ENCODE measurements around the gene CHD9.
"Not testable (repeated sequence)": the region's sequence is repeated elsewhere in the genome, so short reads cannot be mapped to it uniquely, and the experiment has no call there.

Gene CHD9

GRCh38 chr16:53131363-53132071 is 76.7 kb downstream of the CHD9 start:
- DNase-seq (ENCODE audit: low read depth in 2 of 2): peak; percentile 42 to 49

GRCh38 chr16:53132406-53132805 is 77.6 kb downstream of the CHD9 start:
- DNase-seq (ENCODE audit: low read depth in 2 of 2): no peak

GRCh38 chr16:53135329-53135728 is 80.5 kb downstream of the CHD9 start:
- DNase-seq (ENCODE audit: low read depth in 2 of 2): no peak

- no peak for DNase-seq (ENCODE audit: low read depth in 2 of 2)
Observed at GRCh38 chr16:53142823-53143568, 88.2 kb downstream of the CHD9 start.

GRCh38 chr16:53147500-53148065 is 92.8 kb downstream of the CHD9 start:
- no peak for DNase-seq (ENCODE audit: low read depth in 2 of 2)

- DNase-seq (ENCODE audit: low read depth in 2 of 2): no peak
Observed at GRCh38 chr16:53150769-53151168, 96.0 kb downstream of the CHD9 start.

GRCh38 chr16:53152329-53152728 is 97.5 kb downstream of the CHD9 start:
- no peak for DNase-seq (ENCODE audit: low read depth in 2 of 2)

GRCh38 chr16:53153130-53153529 is 98.3 kb downstream of the CHD9 start:
- no peak for DNase-seq (ENCODE audit: low read depth in 2 of 2)

- no peak for DNase-seq (ENCODE audit: low read depth in 2 of 2)
Observed at GRCh38 chr16:53154513-53154912, 99.7 kb downstream of the CHD9 start.

- no peak for DNase-seq (ENCODE audit: low read depth in 2 of 2)
Observed at GRCh38 chr16:53156516-53156915, 101.7 kb downstream of the CHD9 start.

- peak in 1 of 2 donors; percentile 10 for DNase-seq (ENCODE audit: low read depth in 2 of 2)
Observed at GRCh38 chr16:53159781-53160436, 105.1 kb downstream of the CHD9 start.

- no peak for DNase-seq (ENCODE audit: low read depth in 2 of 2)
Observed at GRCh38 chr16:53166099-53166498, 111.3 kb downstream of the CHD9 start.

GRCh38 chr16:53168744-53169143 is 114.0 kb downstream of the CHD9 start:
- DNase-seq (ENCODE audit: low read depth in 2 of 2): no peak

GRCh38 chr16:53172517-53172916 is 117.7 kb downstream of the CHD9 start:
- no peak for DNase-seq (ENCODE audit: low read depth in 2 of 2)

- DNase-seq (ENCODE audit: low read depth in 2 of 2): no peak
Observed at GRCh38 chr16:53175118-53175517, 120.3 kb downstream of the CHD9 start.

- DNase-seq (ENCODE audit: low read depth in 2 of 2): no peak
Observed at GRCh38 chr16:53176434-53176833, 121.6 kb downstream of the CHD9 start.

GRCh38 chr16:53183442-53183841 is 128.7 kb downstream of the CHD9 start:
- DNase-seq (ENCODE audit: low read depth in 2 of 2): no peak

GRCh38 chr16:53185741-53186140 is 130.9 kb downstream of the CHD9 start:
- not testable (repeated sequence) for DNase-seq (ENCODE audit: low read depth in 2 of 2)

- no peak for DNase-seq (ENCODE audit: low read depth in 2 of 2)
Observed at GRCh38 chr16:53187775-53188174, 133.0 kb downstream of the CHD9 start.

- no peak for DNase-seq (ENCODE audit: low read depth in 2 of 2)
Observed at GRCh38 chr16:53191413-53191812, 136.6 kb downstream of the CHD9 start.

GRCh38 chr16:53198933-53199332 is 144.1 kb downstream of the CHD9 start:
- DNase-seq (ENCODE audit: low read depth in 2 of 2): no peak

GRCh38 chr16:53201900-53202299 is 147.1 kb downstream of the CHD9 start:
- DNase-seq (ENCODE audit: low read depth in 2 of 2): no peak

Measured in activated CD4-positive, alpha-beta T cell treated with anti-CD3 and anti-CD28 coated beads for 24 hours (primary cell).